Parathyroid adenoma (tissue), 2 donors: ENCODE measurements around the gene DENND4A.

Experiments
- H2AFZ ChIP-seq: fragments of 300-600 bp; sonication (generic); one replicate; pipeline ENCODE4 v1.7.0; 2017; ENCODE audit warnings: antibody characterized with exemption, mild to moderate bottlenecking
- H3K27ac ChIP-seq: fragments of 300-600 bp; sonication (generic); one replicate; pipeline ENCODE4 v1.7.0; 2017
- H3K27me3 ChIP-seq: fragments of 300-600 bp; sonication (generic); one replicate; pipeline ENCODE4 v1.7.0; 2017; ENCODE audit warnings: low read length; ENCODE audit not compliant: control insufficient read depth, insufficient read depth
- H3K36me3 ChIP-seq: fragments of 300-600 bp; sonication (generic); one replicate; pipeline ENCODE4 v1.7.0; 2017; ENCODE audit warnings: low read length; ENCODE audit not compliant: control insufficient read depth, insufficient read depth
- H3K4me1 ChIP-seq: fragments of 300-600 bp; sonication (generic); one replicate; pipeline ENCODE4 v1.7.0; 2017; ENCODE audit warnings: control low read depth
- H3K4me2 ChIP-seq: fragments of 300-600 bp; sonication (generic); one replicate; pipeline ENCODE4 v1.7.0; 2017; ENCODE audit warnings: low read length
- H3K4me3 ChIP-seq: fragments of 300-600 bp; sonication (generic); one replicate; pipeline ENCODE4 v1.7.0; 2017; ENCODE audit warnings: low read depth, low read length
- H3K79me2 ChIP-seq: fragments of 300-600 bp; sonication (generic); one replicate; pipeline ENCODE4 v1.7.0; 2017; ENCODE audit warnings: control low read depth
- H3K9ac ChIP-seq: fragments of 300-600 bp; sonication (generic); one replicate; pipeline ENCODE4 v1.7.0; 2017; ENCODE audit warnings: mild to moderate bottlenecking
- H3K9me3 ChIP-seq: fragments of 300-600 bp; sonication (generic); one replicate; pipeline ENCODE4 v1.7.0; 2017; ENCODE audit warnings: low read length; ENCODE audit not compliant: control insufficient read depth
- CTCF ChIP-seq: fragments of 300-600 bp; sonication (generic); IDR thresholded peaks from one replicate; pipeline ENCODE4 v1.7.0; 2017; ENCODE audit warnings: antibody characterized with exemption, mild to moderate bottlenecking
- donor health status: primary hyperparathyroidism.

DENND4A gene

DNA sequence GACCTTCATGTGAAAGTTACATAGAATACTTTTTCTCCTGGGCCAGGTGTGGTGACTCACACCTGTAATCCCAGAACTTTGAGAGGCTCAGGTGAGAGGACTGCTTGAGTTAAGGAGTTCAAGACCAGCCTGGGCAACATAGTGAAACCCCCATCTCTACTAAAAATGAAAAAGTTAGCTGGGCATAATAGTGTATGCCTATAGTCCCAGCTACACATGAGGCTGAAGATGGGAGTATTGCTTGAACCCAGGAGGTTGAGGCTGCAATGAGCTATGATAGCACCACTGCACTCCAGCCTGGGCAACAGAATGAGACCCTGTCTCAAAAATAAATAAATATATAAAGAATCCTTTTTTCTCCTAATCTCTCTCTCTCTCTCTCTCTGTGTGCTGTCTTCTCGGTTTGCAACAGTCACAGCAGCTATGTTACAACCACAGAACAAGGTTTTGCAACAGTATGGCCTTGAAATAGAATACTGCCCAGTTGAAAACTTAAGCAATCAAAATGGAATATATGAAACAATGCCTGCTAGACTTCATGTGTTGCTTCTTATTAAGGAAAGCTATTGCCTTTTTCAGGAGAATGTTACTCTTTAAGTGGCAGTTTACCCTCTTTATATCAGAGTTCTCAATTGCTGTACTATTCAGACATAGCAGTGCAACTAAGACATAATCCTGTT, 12.3 kb upstream of the DENND4A start:
- Histone ChIP-seq H3K27me3 (no peaks in the 10 kb centered on the region), H3K4me3 (no peak overlapping the region), H3K9me3 (no peaks in the 10 kb centered on the region), H3K79me2 (no peaks in the 10 kb centered on the region), H2AFZ (peak overlapping the region; percentile 30), H3K4me2 (no peak overlapping the region), H3K9ac (no peak overlapping the region), H3K27ac (peak overlapping the region; percentile 22), H3K4me1 (peaks cover 6% of the 10 kb centered on the region), H3K36me3 (no peaks in the 10 kb centered on the region)
- no peak for TF ChIP-seq CTCF

- H3K4me3 ChIP-seq, result no peak overlapping the region
- H3K79me2 ChIP-seq, result no peaks in the 10 kb centered on the region
- H3K9ac ChIP-seq, result no peak overlapping the region
- no peaks in the 10 kb centered on the region for H3K36me3 ChIP-seq
- peaks cover 6% of the 10 kb centered on the region for H3K4me1 ChIP-seq
- H3K4me2 ChIP-seq, result no peak overlapping the region
- no peak overlapping the region for H3K27ac ChIP-seq
- no peaks in the 10 kb centered on the region for H3K27me3 ChIP-seq
- no peaks in the 10 kb centered on the region for H3K9me3 ChIP-seq
- no peak overlapping the region for H2AFZ ChIP-seq
- no peak for TF ChIP-seq CTCF
These were observed 9.2 kb upstream of the DENND4A start for GRCh38 chr15:65801229-65801805.

GRCh38 chr15:65796610-65797078, 4.6 kb upstream of the DENND4A start:
- no peak for TF ChIP-seq CTCF
- Histone ChIP-seq H3K4me1 (no peaks in the 10 kb centered on the region), H2AFZ (no peak overlapping the region), H3K79me2 (no peaks in the 10 kb centered on the region), H3K9me3 (no peaks in the 10 kb centered on the region), H3K27ac (no peak overlapping the region), H3K4me3 (no peak overlapping the region), H3K9ac (no peak overlapping the region), H3K36me3 (no peaks in the 10 kb centered on the region), H3K4me2 (no peak overlapping the region), H3K27me3 (no peaks in the 10 kb centered on the region)

GRCh38 chr15:65795663-65796216, 3.6 kb upstream of the DENND4A start:
- Histone ChIP-seq H3K4me1 (no peaks in the 10 kb centered on the region), H3K27me3 (no peaks in the 10 kb centered on the region), H3K9me3 (no peaks in the 10 kb centered on the region), H3K4me2 (no peak overlapping the region), H2AFZ (no peak overlapping the region), H3K27ac (no peak overlapping the region), H3K4me3 (no peak overlapping the region), H3K79me2 (no peaks in the 10 kb centered on the region), H3K9ac (no peak overlapping the region), H3K36me3 (no peaks in the 10 kb centered on the region)
- no peak for TF ChIP-seq CTCF

DNA sequence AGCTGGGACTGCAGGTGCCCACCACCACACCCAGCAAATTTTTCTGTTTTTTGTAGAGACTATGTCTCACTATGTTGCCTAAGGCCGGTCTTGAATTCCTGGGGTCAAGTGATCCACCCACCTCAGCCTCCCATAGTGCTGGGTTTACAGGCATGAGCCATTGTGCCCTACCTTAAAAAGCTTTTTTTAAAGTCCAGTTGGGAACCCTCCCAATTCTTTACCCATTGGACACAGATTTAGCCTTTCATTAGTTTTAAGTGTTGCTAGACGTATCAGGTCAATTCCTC, 1.7 kb upstream of the DENND4A start:
- no peaks in the 10 kb centered on the region for H3K9me3 ChIP-seq
- H3K4me2 ChIP-seq, result no peak overlapping the region
- no peaks in the 10 kb centered on the region for H3K36me3 ChIP-seq
- no peaks in the 10 kb centered on the region for H3K79me2 ChIP-seq
- no peak overlapping the region for H3K9ac ChIP-seq
- H3K27ac ChIP-seq, result no peak overlapping the region
- no peaks in the 10 kb centered on the region for H3K4me1 ChIP-seq
- H3K27me3 ChIP-seq, result no peaks in the 10 kb centered on the region
- no peak overlapping the region for H3K4me3 ChIP-seq
- H2AFZ ChIP-seq, result no peak overlapping the region
- TF ChIP-seq CTCF, result no peak
